GM19351 (cell line): ENCODE results near the gene KLHL14.
"Not testable (repeated sequence)": the region's sequence is repeated elsewhere in the genome, so short reads cannot be mapped to it uniquely, and the experiment has no call there.

Experiments
- ATAC-seq: cut with Tn5 transposase; IDR thresholded peaks from one replicate; pipeline ENCODE4 v1.9.1; 2021; ENCODE audit warnings: mild to moderate bottlenecking, moderate library complexity; ENCODE audit not compliant: unreplicated experiment

Gene KLHL14

DNA sequence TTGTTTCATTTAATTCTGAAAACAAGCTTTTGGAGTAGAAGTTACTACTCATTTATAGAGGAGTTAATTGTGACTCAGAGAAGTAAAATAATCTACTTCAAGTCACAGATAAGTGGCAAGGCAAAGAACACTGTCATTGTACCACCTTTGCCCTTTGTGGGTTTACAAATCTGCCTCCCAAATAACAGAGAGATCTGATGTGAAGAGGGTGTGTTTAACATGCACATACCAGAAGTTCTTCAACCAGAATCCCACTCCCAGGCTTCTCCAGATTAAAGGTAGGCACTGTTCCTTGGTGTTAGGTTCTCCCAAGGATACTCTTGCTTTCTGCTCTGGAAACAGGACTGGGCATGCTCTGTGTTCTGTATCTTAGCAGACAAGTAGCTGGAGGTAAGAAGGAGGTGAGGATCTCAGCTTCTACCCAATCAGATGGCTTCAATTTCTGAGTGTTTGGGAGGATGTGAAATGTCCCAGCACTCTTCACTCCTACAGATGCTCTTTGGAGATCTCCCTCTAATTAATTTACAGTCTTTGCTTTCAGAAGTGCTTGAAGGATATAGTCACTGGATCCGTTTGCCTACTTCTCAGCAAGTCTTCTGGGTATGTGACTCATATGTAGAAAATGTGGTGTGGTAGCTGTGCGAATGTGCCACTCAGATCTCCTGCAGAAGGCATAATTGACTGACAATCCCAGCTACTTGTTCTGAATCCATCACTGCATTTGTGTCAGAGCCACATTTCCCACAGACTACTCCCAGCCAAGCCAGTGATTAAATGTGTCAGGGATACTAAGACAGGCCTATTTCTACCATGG, 111.1 kb downstream of the KLHL14 start:
- ATAC-seq: peak; percentile 54

DNA sequence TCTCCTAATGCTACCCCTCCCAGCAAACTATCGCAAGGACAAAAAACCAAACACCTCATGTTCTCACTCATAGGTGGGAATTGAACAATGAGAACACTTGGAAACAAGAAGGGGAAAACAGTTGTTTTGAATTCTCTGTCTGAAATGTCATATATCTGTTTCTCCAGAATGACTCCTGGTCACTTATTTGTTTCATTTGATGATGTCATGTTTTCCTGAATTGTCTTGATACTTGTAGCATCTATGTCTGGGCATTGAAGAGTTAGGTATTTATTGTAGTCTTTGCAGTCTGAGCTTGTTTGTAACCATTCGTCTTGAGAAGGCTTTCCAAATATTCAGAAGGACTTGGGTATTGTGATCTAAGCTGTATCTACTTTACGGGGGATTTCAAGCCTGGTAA, 118.3 kb downstream of the KLHL14 start:
- ATAC-seq: not testable (repeated sequence)

DNA sequence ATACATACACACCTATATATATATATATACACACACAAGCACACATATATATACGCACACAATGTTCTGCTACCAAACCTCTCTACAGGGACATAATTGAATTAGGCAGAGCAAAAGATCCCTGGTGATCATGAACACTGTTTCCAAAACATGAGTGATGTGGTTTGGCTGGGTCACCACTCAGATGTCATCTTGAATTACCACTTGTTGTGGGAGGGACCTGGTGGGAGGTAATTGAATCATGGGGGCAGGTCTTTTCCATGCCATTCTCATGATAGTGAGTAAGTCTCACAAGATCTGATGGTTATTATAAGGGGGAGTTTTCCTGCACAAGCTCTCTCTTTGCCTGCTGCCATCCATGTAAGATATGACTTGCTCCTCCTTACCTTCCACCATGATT, 135.2 kb downstream of the KLHL14 start:
- not testable (repeated sequence) for ATAC-seq

DNA sequence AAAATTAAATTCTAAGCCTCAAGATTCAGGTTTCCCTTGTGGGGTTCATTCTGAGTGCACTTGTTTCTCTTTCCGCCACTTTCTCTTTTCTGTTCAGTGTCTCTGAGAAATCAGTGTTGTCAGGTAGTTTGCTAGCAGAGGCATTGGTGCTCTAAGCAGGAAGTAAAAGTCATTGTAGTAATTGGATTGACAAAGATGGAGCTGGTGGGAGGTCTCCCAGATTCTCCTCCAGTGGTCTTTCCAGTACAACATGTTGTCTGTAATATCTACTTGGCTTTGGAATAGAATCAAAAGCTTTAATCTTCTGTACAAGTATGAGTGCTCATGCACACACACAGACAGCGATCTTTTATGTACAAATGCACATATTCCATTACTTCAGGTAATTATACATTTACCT, 135.6 kb downstream of the KLHL14 start:
- no peak for ATAC-seq

DNA sequence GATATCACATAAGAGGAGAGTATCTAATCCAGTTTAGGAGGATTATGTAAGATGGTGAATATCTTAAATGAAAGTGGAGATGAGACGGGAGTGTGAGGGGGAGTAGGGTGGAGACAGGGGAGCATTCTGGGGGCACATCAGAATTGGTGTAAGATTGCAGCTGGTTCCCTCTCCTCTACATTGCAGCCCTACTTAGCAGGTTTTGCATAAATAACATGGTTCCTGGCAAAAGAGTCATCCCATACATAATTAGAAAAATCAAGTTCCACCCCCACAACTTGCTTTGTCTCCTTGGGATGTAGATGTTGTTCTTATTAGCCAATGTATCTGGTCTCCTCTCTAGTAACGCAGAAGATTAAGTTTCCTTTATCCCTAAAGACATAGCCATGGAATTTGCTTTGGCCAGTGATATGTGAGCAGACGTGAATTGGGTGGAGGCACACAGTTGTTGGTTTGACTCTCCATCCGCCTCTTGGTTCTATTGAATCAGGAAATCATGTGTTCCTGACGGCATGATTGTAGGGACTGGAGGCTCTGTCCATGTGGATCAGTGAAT, 137.9 kb downstream of the KLHL14 start:
- no peak for ATAC-seq

DNA sequence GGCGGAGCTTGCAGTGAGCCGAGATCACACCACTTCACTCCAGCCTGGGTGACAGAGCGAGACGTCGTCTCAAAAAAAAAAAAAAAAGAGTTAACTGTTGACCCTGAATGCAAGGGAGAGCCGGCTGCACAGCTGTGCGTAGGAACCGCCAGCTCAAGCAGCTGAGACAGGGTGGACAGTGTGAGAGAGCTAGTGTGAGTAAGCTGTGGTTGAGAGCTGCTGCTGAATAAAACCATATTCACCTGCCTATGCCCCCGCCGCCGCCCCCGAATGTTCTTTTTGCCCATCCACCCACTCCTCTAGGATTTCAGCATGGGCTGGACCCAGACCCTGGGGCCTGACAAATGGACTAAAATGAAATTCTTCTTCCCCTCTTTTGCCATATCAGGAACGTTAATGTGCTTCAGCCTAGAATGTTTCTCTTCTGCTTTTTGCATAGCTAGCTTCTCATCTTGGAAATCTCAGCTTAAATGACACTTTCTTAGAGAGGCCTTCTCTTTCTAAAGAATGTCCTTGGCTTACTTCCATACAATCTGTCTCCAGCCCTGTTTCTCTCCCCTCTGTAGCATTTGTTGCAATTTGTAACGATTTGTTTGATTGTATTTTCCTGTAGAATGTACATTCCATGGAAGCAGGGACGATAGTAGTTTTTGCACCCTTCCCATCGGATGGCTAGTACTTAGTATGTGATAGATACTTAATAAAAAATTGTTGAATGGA, 142.7 kb downstream of the KLHL14 start:
- ATAC-seq: no peak

DNA sequence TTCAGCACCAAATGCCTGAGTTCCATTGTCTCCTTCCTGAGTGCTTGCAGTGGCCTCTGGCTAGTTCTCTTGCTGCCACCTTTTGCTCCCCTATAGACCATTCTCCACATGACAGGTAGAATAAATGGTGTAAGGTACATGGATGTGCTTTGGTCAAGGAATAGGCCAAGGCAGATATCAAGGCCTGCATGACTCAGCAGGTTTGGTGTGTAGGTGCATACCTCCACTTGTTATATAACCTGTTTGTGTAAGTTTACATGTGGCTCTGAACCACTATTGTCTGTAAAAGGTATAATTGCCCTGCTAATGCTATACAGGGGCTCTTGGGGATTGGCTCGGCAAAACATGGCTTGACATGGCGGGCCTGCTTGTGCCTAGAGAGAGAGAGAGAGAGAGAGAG, 143.5 kb downstream of the KLHL14 start:
- no peak for ATAC-seq

DNA sequence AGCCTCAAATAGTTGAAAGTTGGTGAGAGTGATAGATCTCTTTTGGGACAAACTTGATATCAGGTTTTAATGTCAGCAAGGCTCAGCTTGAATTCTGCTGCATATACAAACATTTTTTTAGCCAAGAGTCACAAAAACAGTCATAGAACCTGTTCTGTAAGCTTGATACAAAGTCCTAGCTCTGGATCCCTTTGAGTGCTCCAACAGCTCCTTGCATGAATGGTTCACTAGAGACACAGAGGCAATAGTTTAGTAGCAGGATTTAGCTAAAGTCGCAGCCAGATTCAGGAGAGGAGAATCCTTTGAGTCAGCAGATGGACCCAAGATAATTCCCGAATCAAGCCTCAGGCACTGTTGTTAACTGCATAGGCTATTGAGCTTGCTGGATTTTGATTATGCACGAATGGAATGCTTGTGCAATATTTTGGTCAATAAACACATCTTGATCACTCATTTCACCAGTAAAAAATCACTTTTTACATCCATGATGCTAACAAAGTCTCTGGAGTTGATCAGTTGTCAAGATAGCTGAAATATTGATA, 148.6 kb downstream of the KLHL14 start:
- ATAC-seq: no peak

DNA sequence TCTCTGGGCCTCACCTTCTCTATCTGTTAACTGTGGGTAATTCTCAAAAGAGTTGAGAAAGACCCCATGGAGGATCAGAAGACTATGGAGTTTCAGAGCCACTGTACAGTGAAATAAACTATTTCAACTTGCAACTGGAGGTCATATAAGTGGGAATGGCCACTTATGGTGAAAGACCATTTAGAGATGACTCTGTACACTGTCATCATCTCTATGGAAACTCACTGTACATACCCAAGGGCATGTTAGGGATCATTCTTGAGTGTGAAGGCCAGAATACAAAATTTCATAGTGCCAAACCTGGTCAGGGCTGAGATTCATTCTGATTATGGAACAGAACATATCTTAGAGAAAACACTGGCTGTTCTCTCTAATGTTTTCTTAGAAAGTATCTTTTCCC, 149.3 kb downstream of the KLHL14 start:
- no peak for ATAC-seq
